ENCODE data around the gene ZNF891.

- no peak for TF ChIP-seq EZH2 (IDR thresholded peaks at IDR 0.05; ENCODE audit: insufficient read depth, poor library complexity, severe bottlenecking)
- TF ChIP-seq EZH2phosphoT487 (IDR thresholded peaks at IDR 0.05; ENCODE audit: insufficient read depth, low read depth), result no peak
These were observed 56.2 kb downstream of the ZNF891 start for GRCh38 chr12:133073836-133074235.

Data from GM23248 (cell line).